Muscle layer of duodenum (tissue), 2 donors: ENCODE measurements around the gene MAN1B1.
"Not testable (repeated sequence)": the region's sequence is repeated elsewhere in the genome, so short reads cannot be mapped to it uniquely, and the experiment has no call there.

Source experiments
- H3K27ac ChIP-seq: one replicate; pipeline ENCODE4 v1.7.0; 2013; ENCODE audit warnings: mild to moderate bottlenecking, low read length
- H3K27me3 ChIP-seq: one replicate; pipeline ENCODE4 v1.7.0; 2013; ENCODE audit warnings: low read depth, mild to moderate bottlenecking, control low read depth, low read length
- H3K36me3 ChIP-seq, 2 donors: one replicate each; pipeline ENCODE4 v1.7.0; 2013; ENCODE audit warnings: low read length in 2 of 2, control low read depth in 1 of 2, mild to moderate bottlenecking in 1 of 2; ENCODE audit not compliant: insufficient read depth in 2 of 2, control insufficient read depth in 1 of 2
- H3K4me1 ChIP-seq, 2 donors: one replicate each; pipeline ENCODE4 v1.7.0; 2013; ENCODE audit warnings: low read length in 2 of 2, mild to moderate bottlenecking in 2 of 2, control low read depth in 1 of 2, moderate library complexity in 1 of 2; ENCODE audit not compliant: insufficient read depth in 2 of 2, control insufficient read depth in 1 of 2
- H3K4me3 ChIP-seq, 2 donors: one replicate each; pipeline ENCODE4 v1.7.0; 2013; ENCODE audit warnings: low read length in 2 of 2, low read depth in 1 of 2, mild to moderate bottlenecking in 1 of 2
- H3K9me3 ChIP-seq, 2 donors: one replicate each; pipeline ENCODE4 v1.7.0; 2013; ENCODE audit warnings: low read length in 2 of 2, control low read depth in 1 of 2, mild to moderate bottlenecking in 1 of 2; ENCODE audit not compliant: control insufficient read depth in 1 of 2
- donor health status: healthy.

The MAN1B1 gene

GRCh38 chr9:137116728-137117127 lies 29.9 kb downstream of the MAN1B1 start:
- Histone ChIP-seq H3K27ac (no peak overlapping the region), H3K27me3 (no peaks in the 10 kb centered on the region), H3K4me3 (no peak overlapping the region), H3K9me3 (no peaks in the 10 kb centered on the region), H3K4me1 (peaks cover 0 to 6% of the 10 kb centered on the region in 2 donors), H3K36me3 (peaks cover 0 to 5% of the 10 kb centered on the region in 2 donors)

DNA sequence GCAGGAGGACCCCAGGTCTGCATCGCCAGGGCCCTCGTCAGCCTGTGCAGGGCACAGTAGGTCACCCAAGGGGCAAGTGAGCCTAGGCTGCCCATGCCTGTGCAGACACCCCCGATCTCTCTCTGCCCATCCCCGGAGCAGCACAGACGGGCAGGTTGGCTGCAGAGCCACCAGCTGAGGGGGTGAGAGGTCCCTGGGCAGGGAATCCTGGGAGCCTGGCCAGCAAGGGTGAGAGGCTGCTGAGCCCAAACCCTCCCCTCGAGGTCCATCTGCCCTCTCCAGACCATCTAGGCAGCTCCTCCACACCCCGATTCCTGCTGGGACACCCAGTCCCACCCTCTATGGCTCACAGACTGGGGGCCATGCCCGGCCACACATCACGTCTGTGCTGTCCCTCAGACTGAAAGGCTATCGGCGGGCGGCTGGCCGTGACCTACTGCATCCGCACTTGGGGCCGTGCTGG lies 30.5 kb downstream of the MAN1B1 start:
- Histone ChIP-seq H3K27ac (no peak overlapping the region), H3K9me3 (no peaks in the 10 kb centered on the region), H3K36me3 (peaks cover 0 to 2% of the 10 kb centered on the region in 2 donors), H3K4me1 (peaks cover 0 to 6% of the 10 kb centered on the region in 2 donors), H3K4me3 (no peak overlapping the region), H3K27me3 (no peaks in the 10 kb centered on the region)

- not testable (repeated sequence) for H3K27me3 ChIP-seq, H3K27ac ChIP-seq, H3K4me1 ChIP-seq, H3K9me3 ChIP-seq, H3K36me3 ChIP-seq, H3K4me3 ChIP-seq
Measured at GRCh38 chr9:137118092-137118603, 31.4 kb downstream of the MAN1B1 start.

DNA sequence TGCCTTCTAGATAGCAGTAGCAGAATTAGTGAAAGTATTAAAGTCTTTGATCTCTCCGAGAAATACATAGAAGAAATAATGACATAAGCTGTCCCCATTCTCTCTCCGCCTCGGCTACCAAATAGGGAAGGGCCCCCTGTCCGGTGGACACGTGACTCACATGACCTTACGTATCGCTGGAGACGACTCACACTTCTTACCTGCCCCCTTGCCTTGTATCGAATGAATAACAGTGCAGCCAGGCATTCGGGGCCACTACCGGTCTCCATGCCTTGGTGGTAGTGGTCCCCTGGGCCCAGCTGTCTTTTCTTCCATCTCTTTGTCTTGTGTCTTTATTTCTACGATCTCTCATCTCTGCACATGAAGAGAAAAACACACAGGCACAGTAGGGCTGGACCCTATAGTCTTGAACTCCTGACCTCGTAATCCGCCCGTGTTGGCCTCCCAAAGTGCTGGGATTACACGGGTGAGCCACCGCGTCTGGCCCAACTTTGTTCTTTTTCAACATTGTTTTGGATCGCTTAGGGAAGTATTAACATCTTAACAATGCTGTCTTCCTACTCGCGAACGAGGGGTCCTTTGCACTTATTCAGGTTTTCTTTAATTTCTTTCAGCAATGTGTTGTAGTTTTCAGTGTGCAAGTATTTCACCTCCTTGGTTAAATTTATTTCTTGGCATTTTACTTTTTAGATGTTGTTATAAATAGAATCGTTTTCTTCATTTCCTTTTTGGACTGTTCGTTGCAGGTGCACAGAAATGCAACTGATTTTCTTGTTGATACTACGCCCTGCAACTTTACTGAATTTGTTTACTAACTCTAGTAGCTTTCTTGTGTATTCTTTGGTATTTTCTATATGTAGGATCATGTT lies 35.4 kb downstream of the MAN1B1 start:
- not testable (repeated sequence) for H3K9me3 ChIP-seq, H3K4me3 ChIP-seq, H3K27me3 ChIP-seq, H3K4me1 ChIP-seq, H3K36me3 ChIP-seq, H3K27ac ChIP-seq

DNA sequence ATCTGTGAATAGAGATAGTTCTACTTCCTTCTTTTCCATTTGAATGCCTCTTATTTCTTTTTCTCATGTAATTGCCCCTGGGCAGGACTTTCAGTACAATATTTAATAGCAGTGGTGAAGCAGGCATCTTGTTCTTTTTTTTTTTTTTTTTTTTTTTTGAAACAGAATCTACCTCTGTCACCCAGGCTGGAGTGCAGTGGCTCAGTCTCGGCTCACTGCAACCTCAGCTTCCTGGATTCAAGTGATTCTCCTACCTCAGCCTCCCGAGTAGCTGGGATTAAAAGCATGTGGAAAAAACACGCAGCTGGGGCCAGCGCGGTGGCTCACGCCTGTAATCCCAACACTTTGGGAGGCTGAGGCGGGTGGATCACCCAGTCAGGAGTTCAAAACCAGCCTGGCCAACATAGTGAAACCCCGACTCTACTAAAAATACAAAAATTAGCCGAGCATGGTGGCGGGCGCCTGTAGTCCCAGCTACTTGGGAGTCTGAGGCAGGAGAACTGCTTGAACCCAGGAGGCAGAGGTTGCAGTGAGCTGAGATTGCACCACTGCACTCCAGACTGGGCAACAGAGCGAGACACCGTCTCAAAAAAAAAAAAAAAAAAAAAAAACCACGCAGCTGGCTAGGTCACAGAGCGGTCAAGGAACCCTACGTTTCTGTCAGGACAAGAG lies 36.1 kb downstream of the MAN1B1 start:
- not testable (repeated sequence) for H3K27me3 ChIP-seq, H3K9me3 ChIP-seq, H3K4me3 ChIP-seq, H3K27ac ChIP-seq, H3K36me3 ChIP-seq
- peaks cover 0 to 11% of the 10 kb centered on the region in 2 donors for H3K4me1 ChIP-seq

DNA sequence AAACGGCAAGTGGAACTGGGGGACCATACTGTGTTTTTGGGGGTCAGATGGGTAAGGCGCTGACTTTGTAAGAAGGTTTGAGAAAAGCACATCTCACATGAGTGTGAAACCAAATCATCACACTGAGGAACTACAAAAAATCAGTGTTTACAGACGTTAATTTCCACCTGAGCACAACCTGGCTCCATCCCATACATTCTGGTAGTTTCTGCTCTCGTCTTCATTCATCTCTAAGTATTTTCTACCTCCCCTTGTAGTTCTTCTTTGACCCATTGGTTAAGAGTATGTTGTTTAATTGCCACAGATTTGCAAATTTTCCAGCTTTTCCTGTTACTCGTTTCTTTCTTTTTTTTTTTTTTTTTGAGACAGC lies 36.7 kb downstream of the MAN1B1 start:
- Histone ChIP-seq H3K36me3 (no peaks in the 10 kb centered on the region), H3K4me3 (no peak overlapping the region), H3K9me3 (no peaks in the 10 kb centered on the region), H3K27ac (no peak overlapping the region), H3K27me3 (no peaks in the 10 kb centered on the region), H3K4me1 (peaks cover 5 to 16% of the 10 kb centered on the region in 2 donors)

DNA sequence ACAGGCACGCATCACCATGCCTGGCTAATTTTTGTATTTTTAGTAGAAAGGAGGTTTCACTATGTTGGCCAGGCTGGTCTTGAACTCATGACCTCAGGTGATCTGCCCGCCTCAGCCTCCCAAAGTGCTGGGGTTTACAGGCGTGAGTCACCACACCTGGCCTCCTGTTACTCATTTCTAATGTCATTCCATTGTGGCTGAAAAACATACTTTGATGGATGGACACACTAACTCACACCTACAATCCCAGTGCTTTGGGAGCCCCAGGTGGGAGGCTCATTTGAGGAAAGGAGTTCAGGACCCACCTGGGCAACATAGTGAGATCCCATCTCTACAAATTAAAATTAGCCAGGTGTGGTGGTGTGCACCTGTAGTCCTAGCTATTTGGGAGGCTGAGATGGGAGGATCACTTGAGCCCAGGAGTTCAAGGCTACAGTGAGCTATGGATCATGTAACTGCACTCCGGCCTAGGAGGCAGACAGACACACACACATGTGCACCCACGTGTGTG lies 37.2 kb downstream of the MAN1B1 start:
- H3K27ac ChIP-seq, H3K36me3 ChIP-seq, H3K9me3 ChIP-seq, H3K27me3 ChIP-seq, H3K4me3 ChIP-seq: not testable (repeated sequence)
- peaks cover 10 to 22% of the 10 kb centered on the region in 2 donors for H3K4me1 ChIP-seq

- Histone ChIP-seq H3K27ac (no peak overlapping the region), H3K4me3 (no peak overlapping the region), H3K9me3 (no peaks in the 10 kb centered on the region), H3K4me1 (peaks cover 10 to 30% of the 10 kb centered on the region in 2 donors), H3K36me3 (no peaks in the 10 kb centered on the region), H3K27me3 (no peaks in the 10 kb centered on the region)
Measured at GRCh38 chr9:137126786-137127185, 40.0 kb downstream of the MAN1B1 start.

DNA sequence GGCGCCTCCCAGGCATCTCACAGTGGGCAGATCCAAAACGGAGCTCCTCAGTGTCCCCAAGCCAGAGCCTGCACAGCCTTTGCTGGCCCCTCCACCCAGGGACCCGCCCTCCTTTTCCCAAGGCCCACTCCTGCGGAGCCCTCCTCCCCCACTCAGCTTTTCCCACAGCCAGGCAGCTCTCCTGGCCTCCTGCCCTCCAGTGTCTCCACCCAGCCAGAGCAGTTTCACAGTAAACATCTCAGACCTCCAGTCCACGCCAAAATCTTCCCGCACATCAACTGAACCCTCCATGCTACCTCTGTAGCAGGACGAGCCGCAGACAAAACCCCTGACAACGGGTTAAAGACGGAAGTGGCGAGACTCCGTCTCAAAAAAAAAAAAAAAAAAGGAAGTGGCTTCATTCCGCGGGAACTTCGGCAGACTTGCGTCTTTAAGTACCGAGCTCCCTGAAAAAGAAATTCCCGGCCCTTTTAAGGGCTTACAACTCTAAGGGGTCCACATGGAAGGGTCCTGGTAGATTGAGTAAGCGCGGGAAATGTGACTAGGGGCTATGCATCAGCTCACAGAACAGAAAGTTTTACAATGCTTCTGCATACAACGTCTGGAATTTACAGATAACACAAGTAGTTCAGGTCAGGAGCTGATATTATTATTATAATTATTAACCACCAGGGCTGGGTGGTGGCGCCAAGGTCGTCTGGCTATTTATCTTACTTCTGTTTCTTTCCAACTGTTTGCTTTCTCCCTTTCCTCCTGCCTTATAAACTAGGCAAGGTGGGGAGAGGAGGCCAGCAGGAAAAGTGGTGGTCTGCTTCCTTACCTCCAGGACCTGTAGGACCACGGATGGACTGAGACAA lies 40.7 kb downstream of the MAN1B1 start:
- H3K4me3 ChIP-seq, result peak overlapping the region in 1 of 2 donors; percentile 44
- H3K36me3 ChIP-seq, result no peaks in the 10 kb centered on the region
- H3K27ac ChIP-seq, result no peak overlapping the region

DNA sequence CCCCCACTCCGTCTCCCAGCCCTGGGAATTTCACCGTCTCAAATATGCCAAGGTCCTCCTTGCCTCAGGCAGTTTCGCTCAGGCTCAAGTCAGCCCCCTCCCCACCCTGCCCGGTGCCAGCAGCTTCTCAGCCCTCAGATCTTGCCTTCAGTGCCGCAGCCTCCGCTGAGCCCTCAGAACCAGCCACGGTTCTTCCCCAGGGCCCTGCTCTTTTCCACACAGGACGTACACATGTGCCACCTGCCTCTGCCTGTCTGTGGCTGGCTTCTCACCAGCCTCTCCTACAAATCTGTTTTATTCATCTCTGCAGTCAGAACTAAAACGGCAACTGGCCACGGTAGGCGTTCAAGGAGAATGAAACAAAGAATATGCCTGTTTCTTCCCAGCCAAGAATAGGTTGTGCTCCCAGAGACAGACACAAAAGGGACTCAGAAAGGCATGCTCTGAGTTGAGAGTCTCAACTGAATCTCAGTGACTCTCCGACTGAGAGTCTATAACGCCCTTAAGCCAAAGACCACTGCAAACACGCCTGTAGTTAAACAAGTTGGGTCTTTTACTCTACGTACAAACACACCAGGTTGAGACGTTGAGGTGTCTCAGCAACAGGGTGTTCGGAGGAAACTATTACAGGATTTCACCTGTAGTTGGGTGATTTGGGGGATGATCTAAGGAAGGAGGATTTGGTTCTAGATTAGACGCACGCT lies 41.5 kb downstream of the MAN1B1 start:
- Histone ChIP-seq H3K4me1 (peaks cover 10 to 30% of the 10 kb centered on the region in 2 donors), H3K4me3 (peak overlapping the region; percentile 62 to 86), H3K27ac (peak overlapping the region; percentile 17), H3K36me3 (no peaks in the 10 kb centered on the region), H3K27me3 (no peaks in the 10 kb centered on the region), H3K9me3 (no peaks in the 10 kb centered on the region)

More for the DNA sequence above, 40.7 kb downstream of the MAN1B1 start:
- H3K9me3 ChIP-seq, result no peaks in the 10 kb centered on the region
- H3K27me3 ChIP-seq, result no peaks in the 10 kb centered on the region
- peaks cover 10 to 30% of the 10 kb centered on the region in 2 donors for H3K4me1 ChIP-seq
